IPS DF 4.7 (cell line): ENCODE results near the gene TSPYL1.
"Not testable (repeated sequence)": the region's sequence is repeated elsewhere in the genome, so short reads cannot be mapped to it uniquely, and the experiment has no call there.

ENCODE experiments used
- DNase-seq: peaks from one replicate; pipeline ENCODE4 v3.0.0-alpha.2; 2013; ENCODE audit warnings: low spot score; ENCODE audit errors: extremely low read depth

Gene TSPYL1

GRCh38 chr6:116298273-116298672 lies 18.5 kb upstream of the TSPYL1 start:
- DNase-seq: no peak

- DNase-seq: no peak
Measured at GRCh38 chr6:116292553-116292952, 12.8 kb upstream of the TSPYL1 start.

DNA sequence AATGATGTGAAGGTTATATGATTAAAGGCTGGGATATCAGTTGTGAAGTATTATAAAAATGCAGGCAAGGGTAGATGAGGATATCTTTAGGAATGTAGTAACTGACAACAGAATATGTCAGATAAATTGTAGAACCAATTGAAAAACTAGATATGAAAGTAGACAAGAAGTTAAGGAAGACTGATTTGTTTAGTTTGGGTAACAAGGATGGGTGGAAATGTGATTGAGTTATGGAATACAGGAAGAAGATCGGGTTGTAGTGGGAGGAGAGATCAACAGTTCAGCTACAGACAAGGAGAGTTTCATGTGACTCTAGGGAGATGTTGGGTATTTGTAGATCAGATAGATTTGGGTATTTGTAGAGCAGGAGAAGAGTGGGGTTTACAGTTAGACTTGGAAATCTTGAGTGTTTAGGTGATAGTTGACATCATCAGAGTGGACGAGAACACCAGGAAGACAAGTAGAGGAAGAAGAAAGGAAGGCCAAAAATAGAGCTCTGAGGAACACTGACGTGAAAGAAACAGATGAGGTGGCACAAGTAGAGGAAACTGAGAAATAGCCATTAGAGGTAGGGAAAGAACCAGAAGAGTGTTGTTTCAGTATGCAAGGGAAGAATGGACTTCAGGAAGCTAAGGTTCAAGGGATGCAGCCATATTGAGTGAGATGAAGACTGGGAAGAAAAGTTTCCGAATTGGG lies 12.1 kb upstream of the TSPYL1 start:
- no peak for DNase-seq

GRCh38 chr6:116290799-116291198 lies 11.1 kb upstream of the TSPYL1 start:
- no peak for DNase-seq

DNA sequence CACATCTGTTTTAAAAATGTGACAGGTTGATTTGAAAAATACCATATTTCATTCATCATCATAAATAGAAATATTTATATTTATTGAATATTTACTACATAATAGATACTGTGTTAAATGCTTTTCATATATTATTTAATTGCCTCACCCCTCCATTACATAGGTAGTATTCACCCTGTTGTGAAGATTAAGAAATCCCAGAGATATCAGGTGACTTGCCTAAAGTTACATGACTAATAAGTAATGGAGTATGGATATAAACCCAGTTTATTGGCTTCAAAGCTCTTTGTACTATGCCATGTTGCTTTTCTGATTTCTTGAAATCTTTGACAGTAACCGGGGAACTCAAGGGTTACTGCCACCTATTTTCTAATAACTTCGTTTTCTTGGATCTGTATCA lies 10.1 kb upstream of the TSPYL1 start:
- no peak for DNase-seq

- no peak for DNase-seq
Measured at GRCh38 chr6:116287689-116288282, 8.1 kb upstream of the TSPYL1 start.

DNA sequence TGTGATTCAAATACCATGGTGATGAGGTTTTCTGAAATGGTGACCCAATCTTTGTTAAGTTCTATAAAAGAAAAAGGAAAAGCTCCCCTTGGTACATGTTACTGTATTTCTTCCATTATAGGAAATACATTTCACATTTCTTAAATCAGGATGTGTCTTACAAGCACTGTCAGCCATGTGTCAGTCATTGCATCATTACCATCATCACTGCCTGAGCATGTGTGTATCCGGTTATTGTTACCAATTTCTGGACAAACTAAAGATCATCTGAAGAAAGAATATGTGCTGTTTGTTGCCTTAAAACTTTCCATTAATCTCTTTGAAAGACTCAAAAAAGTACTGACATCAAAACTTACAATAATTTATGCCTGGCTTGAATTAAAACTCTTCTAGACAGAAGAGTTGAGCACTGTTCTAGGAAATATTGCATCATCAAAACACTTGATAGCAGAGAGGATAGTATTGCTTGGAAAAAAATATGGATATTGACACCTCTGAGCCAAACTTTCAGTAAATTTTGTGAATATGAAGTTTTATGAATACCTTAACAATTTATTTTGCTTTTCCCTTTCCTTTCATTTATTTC lies 7.1 kb upstream of the TSPYL1 start:
- DNase-seq: no peak

GRCh38 chr6:116284984-116285383 lies 5.3 kb upstream of the TSPYL1 start:
- not testable (repeated sequence) for DNase-seq

- no peak for DNase-seq
Measured at GRCh38 chr6:116283191-116283590, 3.5 kb upstream of the TSPYL1 start.

GRCh38 chr6:116282698-116283097 lies 3.0 kb upstream of the TSPYL1 start:
- DNase-seq: no peak

- DNase-seq: no peak
Measured at GRCh38 chr6:116280933-116281316, 1.2 kb upstream of the TSPYL1 start.

- DNase-seq: no peak
Measured at GRCh38 chr6:116280161-116280932, 617 bp upstream of the TSPYL1 start.

GRCh38 chr6:116278854-116279231 lies 887 bp downstream of the TSPYL1 start:
- no peak for DNase-seq

DNA sequence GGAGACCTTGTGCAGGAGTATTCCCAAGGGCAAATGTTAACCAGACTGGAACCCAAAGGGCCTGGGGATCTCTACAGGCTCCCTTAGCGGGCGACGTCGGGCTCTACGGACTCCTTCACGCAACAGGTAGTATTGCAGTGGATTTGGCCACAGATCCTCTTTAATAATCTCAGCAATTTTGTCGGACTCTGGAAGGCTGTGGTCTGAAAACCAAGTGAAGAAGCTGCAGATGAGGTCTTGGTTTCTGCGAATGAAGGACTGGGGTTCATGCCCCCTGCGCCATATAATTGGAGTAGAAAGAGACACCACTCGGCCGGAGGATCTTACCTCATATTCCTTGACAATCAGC lies 1.3 kb downstream of the TSPYL1 start:
- no peak for DNase-seq

DNA sequence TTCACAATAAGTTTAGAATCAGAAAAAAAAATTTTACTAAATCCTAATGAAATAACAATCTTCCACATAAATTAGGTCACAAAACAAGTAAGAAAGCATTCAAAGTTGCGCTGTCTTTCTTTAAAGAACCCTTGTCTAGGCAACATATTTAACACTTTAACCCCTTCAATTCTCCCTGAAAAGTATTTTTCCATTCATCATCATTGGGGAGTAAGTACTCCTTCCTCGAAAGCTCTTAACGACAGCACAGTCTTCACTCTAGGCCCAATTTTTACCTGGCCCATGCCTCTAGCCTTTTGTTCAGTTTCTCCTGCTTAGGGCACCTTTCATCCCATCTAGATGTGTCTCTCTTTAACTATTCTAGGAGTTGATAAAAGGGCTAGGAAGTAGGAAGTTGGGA lies 2.6 kb downstream of the TSPYL1 start:
- DNase-seq: no peak

DNA sequence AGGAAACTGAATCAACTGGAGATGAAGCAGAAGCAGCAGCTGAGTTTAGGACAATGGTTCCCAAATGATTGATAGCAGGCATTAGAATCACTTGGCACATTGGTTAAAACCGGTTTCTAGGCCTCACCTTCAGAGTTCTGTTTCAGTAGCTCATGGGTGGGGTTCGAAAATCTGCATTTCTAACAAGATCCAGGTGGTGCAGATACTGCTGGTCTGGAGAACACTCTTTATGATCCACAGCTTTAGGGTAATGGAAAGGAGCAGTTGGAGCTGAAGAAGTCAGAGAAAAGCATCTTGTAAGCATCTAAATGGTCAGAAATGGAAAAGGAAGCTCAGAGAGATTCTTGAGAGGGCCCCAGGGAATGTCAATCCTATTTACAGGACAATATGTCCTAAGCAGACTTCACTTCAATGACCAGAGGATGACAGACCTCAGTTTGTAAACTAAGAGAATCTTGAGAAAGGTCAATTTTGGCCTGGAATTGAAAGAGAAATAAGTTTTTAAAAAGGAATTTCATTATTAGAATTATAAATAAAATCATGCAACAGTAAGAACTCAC lies 8.5 kb downstream of the TSPYL1 start:
- DNase-seq: no peak

DNA sequence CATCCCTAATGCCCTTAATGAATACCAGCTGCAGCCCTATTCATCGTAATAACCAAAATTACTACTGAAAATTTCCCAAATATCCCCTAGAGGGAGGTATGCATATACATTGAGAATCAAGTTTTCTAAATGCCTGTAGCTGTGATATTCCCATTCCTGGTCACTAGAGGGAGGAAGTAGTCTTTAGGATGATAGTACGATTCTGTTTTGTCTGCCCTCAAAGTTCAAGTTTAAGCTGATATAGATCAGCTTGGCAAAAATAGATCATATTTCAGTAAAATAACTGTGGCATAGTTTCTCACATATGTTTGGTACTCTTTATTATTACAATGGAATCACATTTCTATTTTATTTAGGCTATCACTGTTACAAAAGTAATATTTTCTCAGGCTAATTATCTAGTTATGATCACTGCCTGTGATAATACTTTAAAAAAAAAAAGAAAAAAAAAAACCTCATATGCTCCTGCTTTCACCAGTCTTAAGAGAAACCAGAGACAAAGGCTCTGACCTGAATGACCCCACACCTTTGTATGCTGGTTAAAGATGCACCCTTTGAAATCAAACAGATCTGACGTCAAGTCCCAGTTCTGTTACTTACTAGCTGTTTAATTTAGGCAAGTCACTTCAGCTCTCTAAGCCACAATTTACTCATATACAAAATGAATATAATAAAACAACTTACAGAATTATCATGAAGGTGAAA lies 11.0 kb downstream of the TSPYL1 start:
- no peak for DNase-seq

DNA sequence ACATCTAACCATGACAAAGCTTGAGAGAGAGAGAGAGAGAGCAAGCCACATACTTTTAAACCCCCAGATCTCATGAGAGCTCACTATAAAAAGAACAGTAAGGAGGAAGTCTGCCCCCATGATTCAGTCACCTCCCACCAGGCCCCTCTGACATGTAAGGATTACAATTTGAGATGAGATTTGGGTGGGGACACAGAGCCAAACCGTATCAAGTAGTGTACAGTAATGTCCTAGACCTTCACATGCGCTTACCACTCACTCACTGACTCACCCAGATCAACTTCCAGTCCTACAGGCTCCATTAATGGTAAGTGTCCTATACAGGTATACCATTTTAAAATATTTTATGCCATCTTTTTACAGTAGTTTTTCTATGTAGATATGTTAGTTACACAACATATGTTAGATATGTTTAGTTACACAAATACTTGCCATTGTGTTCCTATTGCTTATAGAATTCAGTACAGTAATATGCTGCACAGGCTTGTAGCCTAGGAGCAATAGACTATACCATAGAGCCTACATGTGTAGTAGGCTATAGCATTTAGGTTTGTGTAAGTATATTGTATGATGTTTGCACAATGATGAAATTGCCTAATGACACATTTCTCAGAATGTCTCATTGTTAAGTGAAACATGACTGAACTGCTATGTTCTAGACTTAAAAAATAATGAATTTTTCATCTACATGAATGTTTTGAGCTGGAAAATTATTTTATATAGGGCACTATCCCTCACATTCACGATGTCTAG lies 11.7 kb downstream of the TSPYL1 start:
- no peak for DNase-seq

DNA sequence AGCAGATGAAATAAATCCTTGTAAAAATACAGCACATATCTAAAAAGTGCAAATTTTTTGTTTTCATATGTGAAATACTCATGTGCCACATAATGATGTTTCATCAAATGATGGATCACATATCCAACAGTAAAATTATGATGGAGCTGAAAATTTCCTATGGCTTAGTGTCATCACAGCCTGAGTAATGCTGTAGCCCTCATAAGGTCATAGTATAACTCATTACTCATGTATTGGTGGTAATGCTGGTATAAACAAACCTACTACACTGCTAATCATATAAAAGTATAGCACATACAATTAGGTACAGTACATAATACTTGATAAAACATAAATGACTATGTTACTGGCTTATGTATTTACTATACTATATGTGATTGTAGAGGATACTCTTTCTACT lies 12.9 kb downstream of the TSPYL1 start:
- DNase-seq: no peak

DNA sequence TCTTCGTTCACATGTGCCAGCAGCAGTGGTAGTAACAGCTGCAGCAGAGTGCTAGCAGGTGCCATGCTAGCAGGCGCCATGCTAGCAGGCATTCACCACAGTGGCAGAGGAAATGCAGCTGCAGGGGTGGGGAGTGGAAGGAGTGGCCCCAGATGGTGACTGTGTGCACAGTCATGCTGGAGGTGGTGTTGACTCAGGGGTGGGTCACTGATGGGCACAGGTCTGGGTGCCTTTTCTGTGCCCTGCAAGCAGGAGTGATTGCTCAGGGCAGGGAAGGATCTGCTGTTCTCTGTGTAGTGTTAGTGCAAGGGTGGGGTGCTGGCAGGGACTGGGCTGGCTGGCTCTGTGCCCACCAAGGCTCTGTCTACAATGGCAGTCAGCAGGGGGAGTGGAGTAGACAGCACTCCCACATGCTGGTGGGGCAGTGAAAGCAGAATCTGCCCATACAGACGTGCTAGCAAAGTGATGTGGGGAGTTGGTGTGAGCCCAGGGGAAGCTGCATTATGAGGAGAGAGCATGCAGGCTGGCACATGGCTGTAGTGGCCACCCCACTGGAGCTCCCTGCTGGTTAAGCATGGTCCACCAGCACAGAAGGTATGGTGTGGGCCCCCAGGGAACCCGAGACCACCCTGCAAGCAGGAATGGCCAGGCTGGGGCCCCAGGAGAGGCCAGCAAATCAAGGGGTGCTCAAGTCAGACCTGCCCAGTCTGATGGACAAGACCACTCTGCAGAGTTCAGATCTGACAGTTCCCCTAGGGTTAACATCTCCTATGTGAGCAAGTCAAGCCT lies 14.5 kb downstream of the TSPYL1 start:
- no peak for DNase-seq
